H1 (cell line): ENCODE data around the gene ACER3. TPM values are rescaled to one million over a fixed set of nuclear protein-coding genes. Genes with fewer than 3 reads are reported as not detected.

Experiments used
- CTCF ChIA-PET: fragments of 300-600 bp; sonication (Branson Sonifier 250); formaldehyde crosslinking; loops from one replicate; lab custom pipeline; 2021; ENCODE audit not compliant: partially characterized antibody; lab: Charles Lee
- POLR2A ChIA-PET: fragments of 300-600 bp; sonication (Branson Sonifier 250); formaldehyde crosslinking; loops from one replicate; lab custom pipeline; 2021; ENCODE audit warnings: inconsistent platforms; ENCODE audit not compliant: partially characterized antibody; lab: Charles Lee
- DNase-seq, 2 experiments: peaks; one replicate each; pipeline versions ENCODE4 v3.0.0 to v3.0.0-alpha.2; 2010 to 2022; ENCODE audit warnings: low spot score in 2 of 2, low read depth in 1 of 2, mixed read lengths in 1 of 2
- FAIRE-seq: peaks from 2 replicates; lab custom pipeline; 2011; peaks lifted over from hg19 to GRCh38; lab: Jason Lieb, UNC
- H2AFZ ChIP-seq: 2 replicates; pipeline ENCODE4 v1.8.1; 2012; ENCODE audit warnings: low read length, inconsistent platforms
- H2AK5ac ChIP-seq: 2 replicates; pipeline ENCODE4 v1.6.1; 2013; ENCODE audit warnings: low read depth, low read length
- H2BK120ac ChIP-seq: replicated peaks from 2 replicates; pipeline ENCODE3; 2013; ENCODE audit warnings: low read depth, low read length, inconsistent platforms
- H2BK12ac ChIP-seq: 2 replicates; pipeline ENCODE4 v1.6.1; 2013; ENCODE audit warnings: low read depth, low read length
- H2BK15ac ChIP-seq: 2 replicates; pipeline ENCODE4 v1.6.1; 2013; ENCODE audit warnings: low read length
- H2BK20ac ChIP-seq: 2 replicates; pipeline ENCODE4 v1.6.1; 2013; ENCODE audit warnings: low read length
- H2BK5ac ChIP-seq: 2 replicates; pipeline ENCODE4 v1.6.1; 2013; ENCODE audit warnings: low read depth, low read length
- H3K14ac ChIP-seq: 2 replicates; pipeline ENCODE4 v1.6.1; 2013; ENCODE audit warnings: inconsistent platforms; ENCODE audit not compliant: insufficient read length
- H3K18ac ChIP-seq: 2 replicates; pipeline ENCODE4 v1.6.1; 2013; ENCODE audit warnings: low read length; ENCODE audit errors: extremely low read depth
- H3K23ac ChIP-seq: 2 replicates; pipeline ENCODE4 v1.6.1; 2013; ENCODE audit warnings: inconsistent platforms; ENCODE audit not compliant: insufficient read length
- H3K23me2 ChIP-seq: 2 replicates; pipeline ENCODE4 v1.6.1; 2013; ENCODE audit warnings: low read depth, low read length
- H3K27ac ChIP-seq: 2 replicates; pipeline ENCODE4 v1.6.1; 2011; ENCODE audit warnings: low read depth, low read length, inconsistent platforms
- H3K27me3 ChIP-seq, 4 experiments: replicated peaks in 1 of 4; 1 replicate in 1 of 4; 2 replicates in 3 of 4; pipeline versions ENCODE4 v1.6.1 to v1.8.1; 2011 to 2013; ENCODE audit warnings: low read length in 3 of 4, mild to moderate bottlenecking in 3 of 4, inconsistent platforms in 2 of 4, mixed read lengths in 2 of 4, moderate library complexity in 1 of 4; ENCODE audit not compliant: control insufficient read depth in 3 of 4, insufficient read depth in 3 of 4; ENCODE audit errors: extremely low read depth in 1 of 4
- H3K36me3 ChIP-seq, 4 experiments: 2 replicates each; pipeline versions ENCODE4 v1.6.1 to v1.8.1; 2011 to 2013; ENCODE audit warnings: mild to moderate bottlenecking in 4 of 4, low read length in 3 of 4, moderate library complexity in 2 of 4, control low read depth in 1 of 4, inconsistent platforms in 1 of 4; ENCODE audit not compliant: insufficient read depth in 4 of 4, control insufficient read depth in 2 of 4
- H3K4ac ChIP-seq: replicated peaks from 2 replicates; pipeline ENCODE3; 2013; ENCODE audit warnings: low read length, low read depth, mixed read lengths, inconsistent platforms; ENCODE audit not compliant: insufficient read length
- H3K4me1 ChIP-seq, 4 experiments: replicated peaks in 1 of 4; 1 replicate in 1 of 4; 2 replicates in 3 of 4; pipeline versions ENCODE4 v1.6.1 to v1.8.1; 2011 to 2013; ENCODE audit warnings: low read length in 3 of 4, inconsistent platforms in 2 of 4, mixed read lengths in 1 of 4; ENCODE audit not compliant: insufficient read depth in 4 of 4, control insufficient read depth in 3 of 4
- H3K4me2 ChIP-seq, 2 experiments: 2 replicates each; pipeline versions ENCODE4 v1.6.1 to v1.8.1; 2011 to 2013; ENCODE audit warnings: low read depth in 2 of 2, low read length in 2 of 2, control low read depth in 1 of 2, inconsistent platforms in 1 of 2, mild to moderate bottlenecking in 1 of 2; ENCODE audit not compliant: insufficient read depth in 1 of 2
- H3K4me3 ChIP-seq, 4 experiments: fragments of 200-600, 300-600 bp in 1 of 4; sonication (generic), shearing (Covaris generic), sonication (Bioruptor Twin) in 1 of 4; 2 replicates each; pipeline versions ENCODE4 v1.5.1 to v1.8.1; 2011 to 2016; ENCODE audit warnings: low read length in 4 of 4, low read depth in 3 of 4, control low read depth in 2 of 4, inconsistent platforms in 2 of 4, mild to moderate bottlenecking in 2 of 4, mixed read lengths in 1 of 4, moderate library complexity in 1 of 4; ENCODE audit not compliant: insufficient read depth in 2 of 4; ENCODE audit errors: extremely low read depth in 1 of 4
- H3K56ac ChIP-seq: replicated peaks from 2 replicates; pipeline ENCODE3; 2013; ENCODE audit warnings: low read depth, mild to moderate bottlenecking, mixed read lengths, low read length, inconsistent platforms; ENCODE audit not compliant: insufficient read length
- H3K79me1 ChIP-seq: 2 replicates; pipeline ENCODE4 v1.6.1; 2013; ENCODE audit warnings: low read depth, low read length, control low read depth
- H3K79me2 ChIP-seq, 2 experiments: 2 replicates each; pipeline versions ENCODE4 v1.6.1 to v1.8.1; 2012 to 2013; ENCODE audit warnings: low read length in 2 of 2, mild to moderate bottlenecking in 2 of 2, inconsistent platforms in 1 of 2; ENCODE audit not compliant: insufficient read depth in 2 of 2, control insufficient read depth in 1 of 2
- H3K9ac ChIP-seq, 4 experiments: replicated peaks in 1 of 4; 1 replicate in 1 of 4; 2 replicates in 3 of 4; pipeline versions ENCODE4 v1.6.1 to v1.8.1; 2011 to 2013; ENCODE audit warnings: low read depth in 3 of 4, low read length in 3 of 4, control low read depth in 2 of 4, mild to moderate bottlenecking in 2 of 4, moderate library complexity in 2 of 4, inconsistent platforms in 1 of 4; ENCODE audit errors: extremely low read depth in 1 of 4
- H3K9me3 ChIP-seq, 2 experiments: 2 replicates each; pipeline versions ENCODE4 v1.6.1 to v1.8.1; 2012 to 2013; ENCODE audit warnings: mild to moderate bottlenecking in 2 of 2, moderate library complexity in 2 of 2, control low read depth in 1 of 2, inconsistent platforms in 1 of 2, low read depth in 1 of 2, low read length in 1 of 2, mixed read lengths in 1 of 2; ENCODE audit not compliant: insufficient read depth in 2 of 2
- H4K20me1 ChIP-seq, 2 experiments: replicated peaks in 1 of 2; 2 replicates each; pipeline versions ENCODE3 to v1.8.1; 2011 to 2013; ENCODE audit warnings: inconsistent platforms in 2 of 2, low read length in 2 of 2, mild to moderate bottlenecking in 1 of 2; ENCODE audit not compliant: insufficient read depth in 2 of 2, control insufficient read depth in 1 of 2
- H4K5ac ChIP-seq: 2 replicates; pipeline ENCODE4 v1.6.1; 2013; ENCODE audit warnings: low read length, low read depth, mixed read lengths, inconsistent platforms; ENCODE audit not compliant: insufficient read length
- H4K8ac ChIP-seq: 2 replicates; pipeline ENCODE4 v1.8.0; 2013; ENCODE audit warnings: mild to moderate bottlenecking, moderate library complexity, low read length, inconsistent platforms; ENCODE audit not compliant: insufficient read depth; ENCODE audit errors: extremely low read depth
- H4K91ac ChIP-seq: replicated peaks from 2 replicates; pipeline ENCODE3; 2013; ENCODE audit warnings: low read length, mixed read lengths, inconsistent platforms; ENCODE audit not compliant: insufficient read length
- BRCA1 ChIP-seq: IDR thresholded peaks from 2 replicates; pipeline ENCODE4 v1.6.1; 2012; ENCODE audit warnings: low read depth, low read length, improper control_type of control experiment
- PHF8 ChIP-seq: fragments of 200-600 bp; sonication (generic); conservative IDR thresholded peaks from 2 replicates; pipeline ENCODE4 v1.7.1; 2012; ENCODE audit warnings: low read depth, mild to moderate bottlenecking, inconsistent platforms, low read length, moderate library complexity
- RBBP5 ChIP-seq: IDR thresholded peaks from 2 replicates; pipeline ENCODE4 v1.7.1; 2012; ENCODE audit warnings: low read depth, mild to moderate bottlenecking, inconsistent platforms, low read length, moderate library complexity, borderline replicate concordance
- SIX5 ChIP-seq: IDR thresholded peaks from 2 replicates; pipeline ENCODE4 v1.6.1; 2011; ENCODE audit warnings: mild to moderate bottlenecking, low read depth, low read length
- SUZ12 ChIP-seq: fragments of 200-600 bp; sonication (generic); IDR thresholded peaks from 2 replicates; pipeline ENCODE4 v1.6.1; 2012; ENCODE audit warnings: mild to moderate bottlenecking, inconsistent platforms, low read length, moderate library complexity, mixed read lengths
- TAF7 ChIP-seq: optimal IDR thresholded peaks from 2 replicates; pipeline ENCODE3; 2011; ENCODE audit warnings: low read depth, mild to moderate bottlenecking, inconsistent platforms, low read length, moderate library complexity, borderline replicate concordance
- TEAD4 ChIP-seq: IDR thresholded peaks from 2 replicates; pipeline ENCODE4 v1.6.1; 2012; ENCODE audit warnings: low read depth, low read length, inconsistent platforms, mixed read lengths
- YY1 ChIP-seq: IDR thresholded peaks from 2 replicates; pipeline ENCODE4 v1.6.1; 2011; ENCODE audit warnings: low read depth, mild to moderate bottlenecking, low read length
- WGBS, 2 experiments: shearing (Covaris generic) in 1 of 2; methylation state at CpG; one replicate each; pipeline versions ENCODE4 v1.1.6 to v1.1.7; 2013 to 2015; ENCODE audit warnings: low lambda C conversion rate in 2 of 2, mixed read lengths in 2 of 2, inconsistent platforms in 1 of 2, low coverage in 1 of 2, missing lambda C conversion rate in 1 of 2; ENCODE audit not compliant: insufficient replicate concordance in 2 of 2, insufficient coverage in 1 of 2, insufficient read length in 1 of 2; ENCODE audit errors: extremely low coverage in 1 of 2, missing lambda C conversion rate in 1 of 2; 5-methylcytosine and 5-hydroxymethylcytosine counted together
- polyA plus RNA-seq, 7 experiments: library from polyadenylated mRNA; depleted of rRNA in 3 of 7; stranded (reverse) in 5 of 7; unstranded in 2 of 7; fragments of >200 nt in 5 of 7; fragments of 200-250 nt in 2 of 7; gene quantifications; 1 replicate in 5 of 7; 2 replicates in 1 of 7; 4 replicates in 1 of 7; pipeline versions ENCODE4 v1.2.1 to v1.2.3, GENCODE V29; 2011 to 2013; ENCODE audit warnings: missing spikeins in 2 of 7, mixed read lengths in 2 of 7
- total RNA-seq: library from RNA; stranded (reverse); fragmentation: NEBNext Ultra II Directional; extraction: Animal tissue kit (Norgen Biotek cat#: 25700); gene quantifications from 2 replicates; pipeline ENCODE4 v1.2.1, GENCODE V29; 2021

ACER3 gene
- total and polyA plus RNA-seq, 2 of the 8 experiments (the other 6 are each of a cell fraction or from before 2014, with no cell fraction given), result 5.7 to 16.2 TPM

DNA sequence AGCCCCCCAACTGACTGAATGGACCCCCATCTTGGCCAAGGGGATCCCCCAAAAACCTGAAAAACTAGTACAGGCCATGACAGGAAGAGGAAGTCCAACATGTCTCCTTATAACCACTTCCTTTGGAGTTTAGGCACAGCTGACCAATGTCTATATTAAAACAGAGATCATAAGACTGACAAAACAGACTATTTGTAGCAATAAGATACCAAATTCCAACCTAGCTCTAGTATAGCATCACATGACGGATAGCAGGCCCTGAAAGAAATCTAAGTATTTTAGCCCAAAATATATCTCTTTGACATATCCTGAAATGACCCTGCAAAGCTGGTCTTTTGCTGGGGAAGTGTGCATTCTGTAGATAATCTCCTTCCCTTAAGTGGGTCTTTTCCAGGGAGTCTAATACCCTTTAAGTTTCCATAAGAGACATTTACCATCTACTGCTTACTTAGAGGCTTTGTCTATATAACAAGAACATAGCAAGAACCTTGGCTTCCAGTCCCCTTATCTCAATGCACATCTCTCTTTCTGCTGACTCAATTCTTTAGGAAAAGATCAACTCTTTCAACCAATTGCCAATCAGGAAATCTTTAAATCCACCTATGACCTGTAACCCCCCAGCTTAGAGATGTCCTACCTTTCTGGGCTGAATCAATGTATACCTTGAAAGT, 34.9 kb upstream of the ACER3 start:
- no peak overlapping the region for H4K5ac ChIP-seq
- no peak overlapping the region for H2BK5ac ChIP-seq
- ChIA-PET POLR2A (no interaction called here), CTCF (interaction anchor here (0.8 to 2.1 kb wide), 5 partner anchors 8 to 104 kb away, joined by 3 to 7 read pairs (median 5); no protein-coding TSS in a partner anchor)
- FAIRE-seq, result no peak
- H3K79me2 ChIP-seq, result no peaks in the 10 kb centered on the region
- no peak overlapping the region for H4K91ac ChIP-seq
- peaks cover 0 to 5% (median 1%) of the 10 kb centered on the region in 4 experiments; a peak in 3 of 7 replicates for H3K4me1 ChIP-seq
- no peak overlapping the region for H3K4ac ChIP-seq
- no peak overlapping the region for H2BK15ac ChIP-seq
- no peak overlapping the region for H3K9ac ChIP-seq
- no peak overlapping the region for H2BK12ac ChIP-seq
- H3K14ac ChIP-seq, result no peak overlapping the region
- no peaks in the 10 kb centered on the region for H3K79me1 ChIP-seq
- no peak overlapping the region for H2BK20ac ChIP-seq
- H4K8ac ChIP-seq, result no peak overlapping the region
- H3K23ac ChIP-seq, result no peak overlapping the region
- no peaks in the 10 kb centered on the region for H3K36me3 ChIP-seq
- no peak overlapping the region for H3K27ac ChIP-seq
- WGBS, 2 experiments, result 89% methylated on average over 1 of the region's 1 CpG; no CpG with 5 or more reads in 1 of the 2 experiments
- H2AK5ac ChIP-seq, result no peak overlapping the region
- no peak overlapping the region for H2AFZ ChIP-seq
- no peak overlapping the region for H3K18ac ChIP-seq
- no peak for TF ChIP-seq PHF8
- no peak for TF ChIP-seq SUZ12
- TF ChIP-seq BRCA1, result no peak
- TF ChIP-seq TAF7, result no peak
- no peak for TF ChIP-seq YY1
- no peak for TF ChIP-seq RBBP5
- no peak for TF ChIP-seq SIX5
- TF ChIP-seq TEAD4, result no peak
- TF ChIP-seq, all 59 proteins: peak for 0
- H3K4me2 ChIP-seq, result no peak overlapping the region
- no peaks in the 10 kb centered on the region for H3K27me3 ChIP-seq
- H2BK120ac ChIP-seq, result no peak overlapping the region
- no peak for DNase-seq
- H3K23me2 ChIP-seq, result no peaks in the 10 kb centered on the region
- no peak overlapping the region for H3K4me3 ChIP-seq
- no peaks in the 10 kb centered on the region for H4K20me1 ChIP-seq
- peaks cover 0 to 7% of the 10 kb centered on the region in 2 experiments; a peak in 1 of 4 replicates for H3K9me3 ChIP-seq
- no peak overlapping the region for H3K56ac ChIP-seq
